HG02763 (cell line): ENCODE results near the gene APOBEC3F.
"Not testable (repeated sequence)": the region's sequence is repeated elsewhere in the genome, so short reads cannot be mapped to it uniquely, and the experiment has no call there.

Source experiments
- ATAC-seq: cut with Tn5 transposase; IDR thresholded peaks from one replicate; pipeline ENCODE4 v1.9.1; 2021; ENCODE audit warnings: mild to moderate bottlenecking, moderate library complexity; ENCODE audit not compliant: unreplicated experiment

The APOBEC3F gene

GRCh38 chr22:39026509-39027150, 14.0 kb upstream of the APOBEC3F start:
- no peak for ATAC-seq

DNA sequence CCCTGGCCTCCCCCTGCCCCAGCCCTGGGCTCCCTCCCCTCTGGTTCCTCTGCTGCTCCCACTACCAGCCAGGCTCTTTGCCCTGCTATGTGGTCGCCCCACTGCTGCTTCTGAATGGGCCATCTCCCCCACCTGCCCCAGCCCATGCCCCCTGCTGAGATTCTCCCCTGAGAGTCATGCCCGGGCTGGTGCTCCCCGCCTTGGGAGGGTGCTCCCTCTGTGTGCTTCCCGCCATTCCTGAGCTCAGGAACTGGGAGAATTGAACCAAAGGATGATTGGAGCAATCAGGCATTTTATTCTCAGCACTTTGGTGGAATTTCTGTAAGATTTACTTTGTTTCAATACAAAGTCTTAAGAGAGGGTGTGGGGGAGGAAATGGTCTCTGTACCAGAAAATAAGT, 12.9 kb upstream of the APOBEC3F start:
- ATAC-seq: no peak

GRCh38 chr22:39028281-39028680, 12.4 kb upstream of the APOBEC3F start:
- ATAC-seq: no peak

DNA sequence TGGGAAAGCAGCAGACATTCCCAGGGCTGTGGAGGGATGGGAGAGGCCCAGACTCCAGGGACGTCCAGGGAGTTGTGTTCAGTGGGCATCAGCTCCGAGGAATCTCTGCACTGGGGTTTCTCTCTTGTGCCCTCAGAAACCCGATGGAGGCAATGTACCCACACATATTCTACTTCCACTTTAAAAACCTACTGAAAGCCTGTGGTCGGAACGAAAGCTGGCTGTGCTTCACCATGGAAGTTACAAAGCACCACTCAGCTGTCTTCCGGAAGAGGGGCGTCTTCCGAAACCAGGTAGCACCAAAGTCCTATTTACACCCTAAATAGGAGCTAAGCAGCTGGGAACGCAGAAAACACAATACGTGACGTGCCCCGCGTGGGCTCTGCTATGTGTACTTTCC, 11.4 kb upstream of the APOBEC3F start:
- no peak for ATAC-seq

- ATAC-seq: no peak
Observed at GRCh38 chr22:39030705-39031104, 10.0 kb upstream of the APOBEC3F start.

DNA sequence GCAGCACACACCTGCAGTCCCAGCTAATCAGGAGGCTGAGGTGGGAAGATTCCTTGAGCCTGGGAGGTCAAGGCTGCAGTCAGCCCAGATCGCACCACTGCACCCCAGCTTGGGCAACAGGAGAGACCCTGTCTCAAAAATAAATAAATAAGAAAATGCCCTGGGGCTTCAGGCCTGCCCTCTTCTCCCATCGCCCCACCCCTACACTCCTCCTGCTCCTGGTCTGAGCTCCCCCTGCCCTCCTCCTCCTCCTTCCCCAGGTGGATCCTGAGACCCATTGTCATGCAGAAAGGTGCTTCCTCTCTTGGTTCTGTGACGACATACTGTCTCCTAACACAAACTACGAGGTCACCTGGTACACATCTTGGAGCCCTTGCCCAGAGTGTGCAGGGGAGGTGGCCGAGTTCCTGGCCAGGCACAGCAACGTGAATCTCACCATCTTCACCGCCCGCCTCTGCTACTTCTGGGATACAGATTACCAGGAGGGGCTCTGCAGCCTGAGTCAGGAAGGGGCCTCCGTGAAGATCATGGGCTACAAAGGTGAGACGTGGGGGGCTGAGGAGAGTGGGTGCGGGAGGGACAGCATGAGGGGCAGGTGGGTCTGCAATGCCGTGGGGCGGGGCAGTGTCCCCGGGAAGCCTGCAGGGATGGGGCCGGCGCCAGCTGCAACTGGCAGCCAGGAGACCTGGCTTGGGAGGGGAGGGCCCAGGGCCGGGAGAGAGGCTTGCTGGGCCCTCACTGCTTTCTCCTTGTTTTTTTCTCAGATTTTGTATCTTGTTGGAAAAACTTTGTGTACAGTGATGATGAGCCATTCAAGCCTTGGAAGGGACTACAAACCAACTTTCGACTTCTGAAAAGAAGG, 9.0 kb upstream of the APOBEC3F start:
- ATAC-seq: not testable (repeated sequence)

GRCh38 chr22:39037071-39037470, 3.6 kb upstream of the APOBEC3F start:
- not testable (repeated sequence) for ATAC-seq

GRCh38 chr22:39039306-39040126, 1.1 kb upstream of the APOBEC3F start:
- no peak for ATAC-seq

DNA sequence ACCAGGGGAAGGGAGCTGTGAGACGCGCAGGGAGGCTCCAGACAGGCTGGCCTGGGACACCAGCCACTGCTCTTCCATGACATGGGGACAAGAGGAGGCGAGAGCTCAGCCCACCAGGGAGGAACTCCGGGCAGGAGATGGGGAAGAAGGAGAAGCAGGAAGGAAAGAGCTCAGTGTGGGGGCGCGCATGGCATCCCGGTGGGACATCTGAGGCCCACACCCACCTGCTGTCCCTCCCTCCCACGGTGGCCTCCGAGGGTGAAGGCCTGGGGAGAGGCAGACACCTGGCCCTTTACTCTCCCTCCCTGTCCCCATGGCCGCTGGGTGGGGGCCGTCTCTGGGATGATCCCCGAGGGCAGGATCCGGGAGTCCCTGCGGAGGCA, 518 bp upstream of the APOBEC3F start:
- ATAC-seq: not testable (repeated sequence)

- ATAC-seq: no peak
Observed at GRCh38 chr22:39041908-39042307, 1.2 kb downstream of the APOBEC3F start.

DNA sequence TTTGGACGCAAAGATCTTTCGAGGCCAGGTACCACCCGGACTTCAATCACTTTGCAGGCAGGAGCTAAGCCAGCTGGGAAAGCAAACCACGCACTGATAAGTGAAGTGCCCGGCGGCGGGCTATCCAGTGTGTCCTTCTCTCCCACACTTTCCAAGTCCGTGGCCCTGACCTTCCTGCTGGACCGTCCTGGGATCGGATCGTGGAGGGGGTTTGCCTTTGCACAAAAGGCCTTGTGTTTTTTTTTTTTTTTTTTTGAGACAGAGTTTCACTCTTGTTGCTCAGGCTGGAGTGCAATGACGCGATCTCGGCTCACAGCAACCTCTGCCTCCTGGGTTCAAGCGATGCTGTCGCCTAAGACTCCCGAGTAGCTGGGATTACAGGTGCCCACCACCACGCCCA, 2.4 kb downstream of the APOBEC3F start:
- not testable (repeated sequence) for ATAC-seq

- ATAC-seq: not testable (repeated sequence)
Observed at GRCh38 chr22:39045136-39045535, 4.5 kb downstream of the APOBEC3F start.

DNA sequence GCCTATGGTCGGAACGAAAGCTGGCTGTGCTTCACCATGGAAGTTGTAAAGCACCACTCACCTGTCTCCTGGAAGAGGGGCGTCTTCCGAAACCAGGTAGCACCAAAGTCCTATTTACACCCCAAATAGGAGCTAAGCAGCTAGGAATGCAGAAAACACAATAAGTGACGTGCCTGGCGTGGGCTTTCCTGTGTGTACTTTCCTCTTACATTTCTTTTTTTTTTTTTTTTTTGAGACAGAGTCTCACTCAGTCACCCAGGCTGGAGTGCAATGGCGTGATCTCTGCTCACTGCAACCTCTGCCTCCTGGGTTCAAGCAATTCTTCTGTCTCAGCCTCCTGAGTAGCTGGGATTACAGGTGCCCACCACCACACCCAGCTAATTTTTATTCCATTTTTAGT, 8.8 kb downstream of the APOBEC3F start:
- ATAC-seq: not testable (repeated sequence)

GRCh38 chr22:39051844-39052495, 11.3 kb downstream of the APOBEC3F start:
- ATAC-seq: not testable (repeated sequence)

DNA sequence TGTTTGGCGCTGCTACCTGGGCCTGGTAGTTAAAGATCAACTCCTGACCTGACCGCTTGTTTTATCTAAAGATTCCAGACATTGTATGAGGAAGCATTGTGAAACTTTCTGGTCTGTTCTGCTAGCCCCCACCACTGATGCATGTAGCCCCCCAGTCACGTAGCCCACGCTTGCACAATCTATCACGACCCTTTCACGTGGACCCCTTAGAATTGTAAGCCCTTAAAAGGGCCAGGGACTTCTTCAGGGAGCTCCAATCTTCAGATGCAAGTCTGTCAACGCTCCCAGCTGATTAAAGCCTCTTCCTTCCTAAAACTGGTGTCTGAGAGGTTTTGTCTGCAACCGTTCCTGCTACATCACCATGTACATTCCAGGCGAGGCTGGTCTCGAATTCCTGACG, 15.0 kb downstream of the APOBEC3F start:
- ATAC-seq: no peak

- not testable (repeated sequence) for ATAC-seq
Observed at GRCh38 chr22:39061290-39061689, 20.6 kb downstream of the APOBEC3F start.

DNA sequence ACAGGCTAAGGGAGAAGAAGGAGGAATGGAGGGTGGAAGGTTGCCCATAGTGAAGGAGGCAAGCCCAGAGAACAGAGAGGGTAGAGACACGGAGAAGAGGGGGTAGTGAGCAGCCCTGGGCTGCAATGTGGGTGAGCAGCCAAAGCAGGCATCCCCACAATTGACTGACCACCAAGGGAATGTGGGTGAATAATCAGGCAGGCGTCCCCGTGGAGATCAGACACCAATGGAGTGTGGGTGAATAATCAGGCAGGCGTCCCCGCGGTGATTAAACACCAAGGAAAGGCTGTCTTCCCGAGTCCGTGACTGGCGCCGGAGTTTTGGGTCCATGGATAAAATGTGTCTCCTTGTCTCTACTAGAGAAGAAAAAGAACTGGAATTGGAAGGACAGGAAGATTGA, 21.3 kb downstream of the APOBEC3F start:
- not testable (repeated sequence) for ATAC-seq

- ATAC-seq: not testable (repeated sequence)
Observed at GRCh38 chr22:39063904-39064303, 23.2 kb downstream of the APOBEC3F start.

- not testable (repeated sequence) for ATAC-seq
Observed at GRCh38 chr22:39066442-39067276, 26.0 kb downstream of the APOBEC3F start.
